ENCODE results near the gene TRIM16. TPM values are rescaled to one million over a fixed set of nuclear protein-coding genes. Genes with fewer than 3 reads are reported as not detected.
"Not testable (repeated sequence)": the region's sequence is repeated elsewhere in the genome, so short reads cannot be mapped to it uniquely, and the experiment has no call there.

The TRIM16 gene
- total RNA-seq, 4 donors from 2014 or later: 10.8 to 26.3 (median 13.9) TPM

DNA sequence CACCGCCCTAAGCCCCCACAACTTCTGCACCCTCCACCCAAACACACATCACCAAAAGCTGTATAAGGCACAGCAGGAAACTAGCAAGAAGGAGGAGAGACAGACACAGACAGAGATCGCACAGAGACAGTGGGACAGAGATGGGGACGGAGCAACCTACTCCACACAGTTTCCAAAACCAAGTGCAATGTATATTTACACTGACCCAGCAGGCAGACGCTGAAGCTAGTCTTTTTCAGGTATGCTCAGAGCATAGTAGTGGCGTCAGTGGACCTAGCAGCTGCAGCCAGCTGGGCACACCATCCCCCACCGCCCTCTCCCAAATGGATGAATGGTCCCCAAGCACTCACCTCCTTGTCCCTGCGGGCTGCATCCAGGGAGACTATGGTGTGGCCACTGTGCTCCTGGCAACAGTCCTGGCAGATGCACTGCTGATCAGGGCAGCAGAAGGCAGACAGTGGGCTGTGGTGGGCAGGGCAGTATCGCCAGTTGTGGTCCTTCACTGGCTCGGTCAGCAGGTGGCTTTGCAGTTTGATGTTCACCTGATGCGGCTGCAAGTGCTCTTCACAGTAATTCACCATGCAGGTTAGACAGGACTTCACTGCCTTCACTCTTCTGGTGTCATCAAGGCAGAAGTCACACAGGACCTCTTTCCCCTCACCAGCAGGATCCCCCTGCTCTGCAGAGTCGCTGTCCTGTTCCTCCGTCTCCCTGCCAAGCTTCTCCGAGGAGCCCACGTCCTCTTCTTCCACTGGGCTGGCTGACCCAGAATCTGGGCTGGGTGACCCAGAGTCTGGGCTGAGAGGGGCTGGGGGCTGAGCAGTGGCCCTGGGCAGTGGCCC is 33.1 kb downstream of the TRIM16 start:
- H3K36me3 ChIP-seq: no peaks in the 10 kb centered on the region
- peak overlapping the region; percentile 17 to 71 (median 63) for H3K27ac ChIP-seq
- WGBS, 2 donors: 9 to 14% methylated on average over 11 to 13 of the region's 14 CpGs
- no peaks in the 10 kb centered on the region for H3K9me3 ChIP-seq
- no peaks in the 10 kb centered on the region for H3K27me3 ChIP-seq
- TF ChIP-seq POLR2A (IDR thresholded peaks at IDR 0.05) (no peak), EP300 (IDR thresholded peaks at IDR 0.05) (no peak)
- TF ChIP-seq, protein P1, sequence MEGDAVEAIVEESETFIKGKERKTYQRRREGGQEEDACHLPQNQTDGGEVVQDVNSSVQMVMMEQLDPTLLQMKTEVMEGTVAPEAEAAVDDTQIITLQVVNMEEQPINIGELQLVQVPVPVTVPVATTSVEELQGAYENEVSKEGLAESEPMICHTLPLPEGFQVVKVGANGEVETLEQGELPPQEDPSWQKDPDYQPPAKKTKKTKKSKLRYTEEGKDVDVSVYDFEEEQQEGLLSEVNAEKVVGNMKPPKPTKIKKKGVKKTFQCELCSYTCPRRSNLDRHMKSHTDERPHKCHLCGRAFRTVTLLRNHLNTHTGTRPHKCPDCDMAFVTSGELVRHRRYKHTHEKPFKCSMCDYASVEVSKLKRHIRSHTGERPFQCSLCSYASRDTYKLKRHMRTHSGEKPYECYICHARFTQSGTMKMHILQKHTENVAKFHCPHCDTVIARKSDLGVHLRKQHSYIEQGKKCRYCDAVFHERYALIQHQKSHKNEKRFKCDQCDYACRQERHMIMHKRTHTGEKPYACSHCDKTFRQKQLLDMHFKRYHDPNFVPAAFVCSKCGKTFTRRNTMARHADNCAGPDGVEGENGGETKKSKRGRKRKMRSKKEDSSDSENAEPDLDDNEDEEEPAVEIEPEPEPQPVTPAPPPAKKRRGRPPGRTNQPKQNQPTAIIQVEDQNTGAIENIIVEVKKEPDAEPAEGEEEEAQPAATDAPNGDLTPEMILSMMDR (IDR thresholded peaks at IDR 0.05): peak in 1 of 5 experiments; percentile 6
- peak overlapping the region; percentile 22 to 49 (median 44) for H3K4me3 ChIP-seq
- no peak for DNase-seq (ENCODE audit: low spot score in 2 of 2)
- H3K4me1 ChIP-seq: peaks cover 0 to 31% (median 7%) of the 10 kb centered on the region in 4 donors

DNA sequence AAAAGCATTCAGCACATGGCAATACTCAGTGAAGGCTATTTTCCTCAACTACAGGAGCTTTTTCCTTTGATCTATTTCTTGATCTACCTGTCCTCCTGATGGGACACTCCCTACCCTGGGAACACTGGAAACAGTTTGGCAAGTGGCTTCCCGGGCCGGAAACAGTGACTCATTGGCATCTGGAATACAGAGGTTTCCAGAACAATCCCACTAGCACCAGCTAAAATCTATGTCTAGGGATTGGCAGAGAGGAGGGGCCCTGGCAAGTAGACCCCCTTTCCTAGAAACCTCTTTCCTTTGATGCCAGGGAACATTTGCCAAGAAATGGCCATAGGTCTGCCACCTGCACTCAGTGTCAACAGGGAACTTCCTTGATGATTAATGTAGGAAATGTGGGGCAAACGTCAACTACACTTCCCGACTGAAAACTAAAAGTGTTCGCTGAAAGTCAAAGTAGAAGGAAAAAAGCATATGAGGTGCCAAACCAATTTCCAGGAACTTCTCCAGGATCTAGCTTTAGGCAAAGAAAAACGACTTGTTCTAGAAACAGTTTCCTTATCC is 34.2 kb downstream of the TRIM16 start:
- H3K9me3 ChIP-seq: no peaks in the 10 kb centered on the region
- peak; percentile 44 to 48 for DNase-seq (ENCODE audit: low spot score in 2 of 2)
- TF ChIP-seq POLR2A (IDR thresholded peaks at IDR 0.05): peak in 1 of 2 donors; percentile 22
- TF ChIP-seq, protein P1 (IDR thresholded peaks at IDR 0.05): no peak
- no peaks in the 10 kb centered on the region for H3K27me3 ChIP-seq
- H3K36me3 ChIP-seq: no peaks in the 10 kb centered on the region
- H3K4me3 ChIP-seq: peak overlapping the region in 3 of 4 donors; percentile 40 to 49 (median 48)
- H3K4me1 ChIP-seq: peaks cover 0 to 36% (median 7%) of the 10 kb centered on the region in 4 donors
- WGBS, 2 donors: 12 to 16% methylated on average over 6 of the region's 6 CpGs
- H3K27ac ChIP-seq: peak overlapping the region in 3 of 4 donors; percentile 32 to 63 (median 63)

DNA sequence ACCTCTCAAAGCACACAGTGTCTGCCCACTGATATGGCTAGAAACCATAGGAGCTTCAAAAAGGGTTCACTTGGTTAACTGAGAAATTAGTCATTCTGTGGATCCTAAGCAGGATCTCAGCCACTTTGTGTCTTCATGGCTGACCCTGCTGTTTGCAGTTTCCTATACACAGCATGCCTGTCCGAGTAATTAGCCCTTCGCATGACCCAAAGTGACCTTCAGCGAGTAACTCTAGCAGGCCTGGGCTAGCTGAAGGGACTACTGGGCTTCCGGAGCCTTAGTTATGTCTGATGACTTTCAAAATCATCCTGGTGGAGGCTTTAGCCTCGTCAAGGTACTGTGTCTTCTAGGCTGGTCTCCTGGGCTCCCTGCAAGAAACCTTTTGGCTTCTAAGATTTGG is 35.7 kb downstream of the TRIM16 start:
- no peak for TF ChIP-seq POLR2A (IDR thresholded peaks at IDR 0.05)
- TF ChIP-seq, protein P1 (IDR thresholded peaks at IDR 0.05): no peak
- no peak for TF ChIP-seq EP300 (IDR thresholded peaks at IDR 0.05)
- H3K27ac ChIP-seq: peak overlapping the region in 1 of 4 donors; percentile 12
- H3K4me3 ChIP-seq: no peak overlapping the region
- WGBS, 2 donors: 53 to 70% methylated on average over 5 of the region's 5 CpGs
- no peaks in the 10 kb centered on the region for H3K27me3 ChIP-seq
- H3K4me1 ChIP-seq: peaks cover 0 to 36% (median 7%) of the 10 kb centered on the region in 4 donors
- no peak for DNase-seq (ENCODE audit: low spot score in 2 of 2)
- no peaks in the 10 kb centered on the region for H3K36me3 ChIP-seq
- H3K9me3 ChIP-seq: no peaks in the 10 kb centered on the region

DNA sequence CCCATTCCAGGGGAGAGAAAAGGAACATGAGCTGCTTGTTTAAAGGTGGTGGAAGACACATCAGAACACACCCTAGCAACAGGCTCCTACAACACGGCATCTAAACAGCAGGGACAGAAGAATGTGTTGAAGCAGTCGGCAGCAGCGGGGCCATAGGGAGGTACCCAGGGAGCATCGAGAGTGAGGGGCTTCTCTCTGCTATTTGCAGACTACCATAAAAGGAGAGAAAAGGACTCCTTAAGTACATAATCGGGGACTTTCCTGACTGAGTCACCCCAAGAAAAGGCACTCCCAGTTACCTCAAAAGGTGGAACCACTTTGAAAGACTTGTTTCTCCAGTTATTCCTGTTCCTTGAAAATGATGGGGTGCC is 38.2 kb downstream of the TRIM16 start:
- Histone ChIP-seq H3K4me1 (peaks cover 0 to 24% (median 5%) of the 10 kb centered on the region in 4 donors), H3K27ac (peak overlapping the region in 2 of 4 donors; percentile 19 to 24)
- not testable (repeated sequence) for DNase-seq (ENCODE audit: low spot score in 2 of 2); H3K4me3 ChIP-seq; H3K9me3 ChIP-seq; H3K36me3 ChIP-seq; H3K27me3 ChIP-seq
- 53 to 59% methylated on average over 5 of the region's 5 CpGs for WGBS, 2 donors

DNA sequence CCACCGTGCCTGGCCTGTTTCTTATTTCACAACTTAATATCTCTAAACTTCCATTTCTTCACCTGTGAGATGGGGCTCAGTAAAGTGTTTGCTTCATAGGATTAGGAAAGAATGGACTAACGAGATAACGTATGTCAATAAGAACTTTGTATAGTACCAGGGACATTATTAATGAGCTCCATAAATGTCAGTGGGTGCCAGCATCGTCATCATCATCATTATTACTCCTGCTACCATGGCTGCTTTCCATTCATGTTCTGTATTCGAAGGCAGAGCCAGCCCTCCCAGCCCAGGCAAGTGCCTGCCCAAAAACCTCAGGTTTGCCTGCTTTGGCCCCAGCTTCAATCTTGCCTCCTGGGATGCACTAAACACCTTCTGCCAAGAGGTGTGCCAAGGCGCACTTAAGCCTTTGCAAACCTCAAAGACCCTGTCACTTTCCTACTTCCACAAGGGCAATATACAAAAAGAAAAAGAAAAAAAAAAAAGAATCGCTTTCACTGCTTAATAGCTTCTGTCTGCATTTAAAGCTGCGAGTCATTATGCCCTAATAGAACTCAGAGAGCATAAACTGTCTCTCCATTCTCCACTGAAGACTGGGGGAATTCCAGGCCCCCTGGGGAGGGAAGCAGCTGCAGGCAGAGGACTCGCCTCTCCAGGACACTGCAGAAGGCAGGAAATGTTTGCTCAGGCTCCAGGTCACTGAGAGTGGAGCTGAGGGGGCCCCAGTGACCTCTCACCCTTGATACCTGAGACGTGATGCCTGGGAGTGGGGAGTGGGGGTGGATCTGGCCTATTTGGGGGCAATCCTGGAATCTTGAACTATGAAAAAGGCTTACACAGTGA is 38.8 kb downstream of the TRIM16 start:
- not testable (repeated sequence) for H3K27me3 ChIP-seq; DNase-seq (ENCODE audit: low spot score in 2 of 2); H3K4me3 ChIP-seq; H3K9me3 ChIP-seq; H3K36me3 ChIP-seq
- WGBS, 2 donors: 51 to 55% methylated on average over 10 of the region's 10 CpGs
- H3K27ac ChIP-seq: peak overlapping the region in 2 of 4 donors; percentile 19 to 24
- peaks cover 0 to 18% (median 2%) of the 10 kb centered on the region in 4 donors for H3K4me1 ChIP-seq

DNA sequence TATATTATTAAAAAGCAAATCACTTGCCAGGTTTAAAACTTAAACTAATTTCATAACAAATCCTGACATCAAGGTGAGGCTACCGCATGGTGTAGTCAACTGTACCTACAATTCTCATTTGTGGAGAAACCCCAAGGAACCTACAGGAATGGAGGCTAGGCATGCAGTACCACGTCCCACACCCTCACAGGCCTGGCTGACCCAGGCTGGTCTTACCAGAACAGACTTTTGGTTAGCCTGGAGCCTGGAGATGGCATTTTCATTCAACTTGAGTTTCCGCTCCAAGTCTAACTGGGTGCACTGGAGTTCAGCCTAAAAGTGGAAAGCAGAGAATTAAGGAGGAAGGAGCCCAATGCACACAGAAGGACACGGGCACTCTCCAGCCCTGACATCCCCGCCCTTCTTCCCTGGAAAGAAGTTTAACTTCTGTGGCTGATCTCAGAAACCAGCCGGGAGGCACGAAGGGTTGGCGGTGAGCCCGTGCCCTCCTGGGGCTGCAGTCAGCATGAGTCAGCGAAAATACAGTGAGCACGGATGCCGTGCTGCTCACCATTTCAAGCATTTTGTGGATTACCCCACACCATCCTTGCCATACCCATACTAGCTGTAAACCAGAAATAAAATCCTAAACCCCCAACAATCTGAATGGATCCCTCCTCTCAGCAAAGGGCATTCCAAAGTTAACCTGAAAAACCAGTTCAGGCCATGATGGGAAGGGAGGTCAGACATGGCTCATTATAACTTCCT is 41.4 kb downstream of the TRIM16 start:
- not testable (repeated sequence) for H3K36me3 ChIP-seq; DNase-seq (ENCODE audit: low spot score in 2 of 2); H3K4me1 ChIP-seq; H3K27me3 ChIP-seq; H3K27ac ChIP-seq; H3K4me3 ChIP-seq; H3K9me3 ChIP-seq
- WGBS, 2 donors: 80 to 100% methylated on average over 2 of the region's 12 CpGs

DNA sequence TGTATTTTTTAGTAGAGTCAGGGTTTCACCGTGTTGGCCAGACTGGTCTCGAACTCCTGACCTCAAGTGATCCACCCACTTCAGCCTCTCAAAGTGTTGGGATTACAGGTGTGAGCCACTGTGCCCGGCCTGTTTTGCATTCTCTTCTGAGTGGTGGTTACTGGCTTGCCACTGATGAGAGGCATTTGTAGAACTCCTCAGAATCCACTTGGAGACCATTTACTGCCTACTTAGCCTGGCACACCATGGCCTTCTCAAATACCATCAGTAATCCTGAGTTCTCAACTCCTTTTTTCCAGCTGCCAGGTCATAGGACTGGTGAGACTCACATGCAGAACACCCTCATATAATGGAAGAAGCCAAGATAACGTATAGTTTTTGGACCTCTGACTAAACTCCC is 42.1 kb downstream of the TRIM16 start:
- H3K4me1 ChIP-seq; DNase-seq (ENCODE audit: low spot score in 2 of 2); H3K9me3 ChIP-seq; H3K4me3 ChIP-seq; H3K27me3 ChIP-seq; H3K36me3 ChIP-seq; H3K27ac ChIP-seq: not testable (repeated sequence)
- 94 to 96% methylated on average over 1 to 4 of the region's 4 CpGs for WGBS, 2 donors

DNA sequence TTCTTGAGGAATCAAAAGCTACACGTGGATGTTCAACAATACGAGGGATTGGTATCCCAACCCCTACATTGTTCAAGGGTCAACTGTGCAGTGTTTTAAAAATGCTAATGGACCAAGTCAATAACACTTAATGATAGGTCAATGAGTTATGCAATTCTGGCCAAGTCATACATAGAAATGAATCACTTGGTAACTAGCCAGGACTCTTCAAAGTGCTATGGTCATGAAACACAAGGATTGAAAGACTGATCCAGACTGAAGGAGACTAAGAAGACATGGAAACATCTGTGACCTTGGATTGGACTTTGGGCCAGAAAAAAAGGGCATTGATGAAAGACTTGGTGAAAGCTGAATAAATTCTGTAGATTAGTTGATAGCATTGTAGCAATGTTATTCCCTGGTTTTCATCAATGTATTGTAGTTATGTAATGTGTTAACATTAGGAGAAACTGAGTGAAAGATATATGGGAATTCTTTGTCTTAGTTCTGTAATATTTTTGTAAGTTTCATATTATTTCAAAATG is 53.1 kb downstream of the TRIM16 start:
- H3K4me1 ChIP-seq; H3K27me3 ChIP-seq; DNase-seq (ENCODE audit: low spot score in 2 of 2); H3K4me3 ChIP-seq; H3K9me3 ChIP-seq; H3K27ac ChIP-seq: not testable (repeated sequence)
- 29 to 61% methylated on average over 2 of the region's 2 CpGs for WGBS, 2 donors
- peaks cover 0 to 24% (median 0%) of the 10 kb centered on the region in 3 donors for H3K36me3 ChIP-seq

Data from tibial nerve (tissue), 4 donors.